GM21515 (cell line): Measurements from ENCODE around the gene UNKL.

ENCODE experiments used
- ATAC-seq: cut with Tn5 transposase; IDR thresholded peaks from one replicate; pipeline ENCODE4 v1.9.1; 2021; ENCODE audit not compliant: unreplicated experiment

UNKL gene

GRCh38 chr16:1431497-1432270, 17.2 kb upstream of the UNKL start:
- no peak for ATAC-seq

GRCh38 chr16:1430759-1431496, 16.4 kb upstream of the UNKL start, which contains the start of gene PERCC1:
Gene PERCC1, plus strand, starts transcription at chr16:1431078. Its CDS starts 1,516 bp downstream, at chr16:1432594.
- ATAC-seq = no peak

DNA sequence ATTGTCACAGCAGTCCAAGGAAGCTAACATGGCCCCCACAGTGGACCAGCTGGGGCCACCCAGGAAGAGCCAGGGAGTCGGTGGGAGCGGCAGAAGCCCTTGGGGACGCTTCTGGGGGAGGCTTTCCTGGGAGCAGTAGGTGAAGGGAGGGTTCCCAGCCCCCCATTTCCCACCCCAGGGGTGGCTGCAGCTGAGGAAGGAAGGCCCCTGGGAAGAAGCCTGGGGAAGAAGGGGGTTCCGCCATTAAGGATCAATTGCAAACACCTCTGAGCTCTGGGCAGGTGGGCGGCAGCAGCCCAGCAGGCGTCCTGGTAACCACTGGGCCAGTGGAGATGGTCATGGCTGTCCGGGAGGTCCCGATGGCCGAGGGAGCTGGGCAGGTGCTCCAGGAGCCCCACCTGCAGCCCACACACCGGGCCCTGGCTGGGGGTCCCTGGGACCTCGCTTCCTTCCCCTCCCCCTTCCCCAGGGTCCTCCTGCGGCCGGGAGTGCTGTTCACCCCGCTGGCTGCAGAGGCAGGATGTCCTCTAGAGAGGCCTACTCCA, 15.8 kb upstream of the UNKL start:
- ATAC-seq = no peak

DNA sequence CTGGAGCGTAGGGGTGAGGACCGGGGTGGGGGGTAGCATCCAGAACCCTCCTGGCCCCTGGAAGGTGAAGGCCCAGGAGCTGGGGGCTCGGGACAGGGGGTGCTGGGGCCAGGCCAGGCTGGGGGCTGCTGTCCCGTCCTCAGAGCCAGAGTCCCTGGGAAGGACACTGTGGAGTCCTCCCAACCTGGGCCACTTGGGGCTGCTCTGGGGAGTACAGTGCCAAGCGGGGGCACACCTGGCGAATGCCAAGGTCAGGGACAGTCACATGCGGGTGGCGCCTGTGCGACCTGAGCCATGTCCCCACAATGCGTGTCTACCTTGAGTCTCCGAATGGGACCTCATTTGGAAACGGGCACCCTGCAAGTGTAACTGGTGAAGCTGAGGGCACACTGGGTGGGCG, 15.1 kb upstream of the UNKL start:
- ATAC-seq = no peak

DNA sequence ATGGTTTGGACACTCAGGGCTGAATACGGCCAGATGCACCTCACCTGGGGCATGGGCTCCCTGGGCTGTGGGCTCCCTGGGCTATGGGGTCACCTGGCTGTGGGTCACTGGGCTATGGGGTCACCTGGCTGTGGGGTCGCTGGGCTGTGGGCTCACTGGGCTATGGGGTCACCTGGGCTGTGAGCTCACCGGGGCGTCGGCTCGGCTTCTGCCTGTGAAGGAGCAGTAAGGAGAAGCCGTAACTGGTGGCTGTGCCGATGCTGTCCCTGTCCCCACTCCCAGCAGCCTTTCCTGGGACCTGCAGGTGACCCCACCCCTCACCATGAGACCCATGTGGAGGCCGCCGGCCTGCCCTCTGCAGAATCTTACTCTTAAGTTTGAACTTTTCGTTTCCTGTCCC, 14.5 kb upstream of the UNKL start:
- ATAC-seq = no peak

- ATAC-seq = no peak
These were observed 14.0 kb upstream of the UNKL start for GRCh38 chr16:1428511-1428910.

- no peak for ATAC-seq
These were observed 13.3 kb upstream of the UNKL start for GRCh38 chr16:1427473-1428461.

- no peak for ATAC-seq
These were observed 12.4 kb upstream of the UNKL start for GRCh38 chr16:1426734-1427471.

DNA sequence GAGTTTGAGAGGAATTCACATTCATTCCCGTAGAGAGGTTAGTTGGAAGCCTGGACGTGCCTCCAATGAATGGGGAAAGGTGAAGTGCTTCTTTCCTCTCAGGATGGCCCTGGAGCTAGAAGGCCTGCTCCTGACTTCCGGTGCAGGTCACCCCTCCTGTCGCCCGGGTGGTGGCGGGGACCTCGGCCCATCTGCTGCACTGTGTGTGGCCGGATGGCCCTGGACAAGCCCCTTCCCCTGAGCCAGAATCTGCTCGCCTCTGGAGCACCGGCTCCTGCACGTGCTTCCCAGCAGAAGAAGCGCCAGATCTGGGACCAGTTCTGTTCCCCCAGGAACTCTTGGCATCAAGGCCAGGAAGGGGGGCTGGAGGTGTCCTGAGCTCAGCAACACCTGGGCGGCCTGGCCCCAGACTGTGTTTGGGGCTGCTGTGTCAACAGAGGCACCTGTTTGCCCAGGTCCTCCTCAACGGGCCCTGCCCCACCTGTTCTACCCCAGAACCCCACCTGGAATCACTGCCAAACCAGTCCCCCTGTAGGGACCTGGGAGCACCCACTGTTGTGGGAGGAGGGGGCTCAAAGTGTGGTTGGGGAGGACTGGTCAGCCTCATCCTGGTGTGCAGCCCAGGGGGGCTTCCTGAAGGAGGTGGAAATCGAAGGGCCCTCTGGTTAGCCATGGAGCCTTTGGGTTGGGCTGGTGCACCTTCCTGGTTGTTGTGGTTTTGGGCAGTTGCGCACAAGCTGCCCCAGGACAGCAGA, 11.3 kb upstream of the UNKL start:
- ATAC-seq = no peak

- ATAC-seq = no peak
These were observed 9.5 kb upstream of the UNKL start for GRCh38 chr16:1424028-1424427.

- no peak for ATAC-seq
These were observed 7.6 kb upstream of the UNKL start for GRCh38 chr16:1422076-1422475.

- ATAC-seq = no peak
These were observed 5.6 kb upstream of the UNKL start for GRCh38 chr16:1420111-1420539.

- ATAC-seq = no peak
These were observed 2.0 kb upstream of the UNKL start for GRCh38 chr16:1416521-1416941.

DNA sequence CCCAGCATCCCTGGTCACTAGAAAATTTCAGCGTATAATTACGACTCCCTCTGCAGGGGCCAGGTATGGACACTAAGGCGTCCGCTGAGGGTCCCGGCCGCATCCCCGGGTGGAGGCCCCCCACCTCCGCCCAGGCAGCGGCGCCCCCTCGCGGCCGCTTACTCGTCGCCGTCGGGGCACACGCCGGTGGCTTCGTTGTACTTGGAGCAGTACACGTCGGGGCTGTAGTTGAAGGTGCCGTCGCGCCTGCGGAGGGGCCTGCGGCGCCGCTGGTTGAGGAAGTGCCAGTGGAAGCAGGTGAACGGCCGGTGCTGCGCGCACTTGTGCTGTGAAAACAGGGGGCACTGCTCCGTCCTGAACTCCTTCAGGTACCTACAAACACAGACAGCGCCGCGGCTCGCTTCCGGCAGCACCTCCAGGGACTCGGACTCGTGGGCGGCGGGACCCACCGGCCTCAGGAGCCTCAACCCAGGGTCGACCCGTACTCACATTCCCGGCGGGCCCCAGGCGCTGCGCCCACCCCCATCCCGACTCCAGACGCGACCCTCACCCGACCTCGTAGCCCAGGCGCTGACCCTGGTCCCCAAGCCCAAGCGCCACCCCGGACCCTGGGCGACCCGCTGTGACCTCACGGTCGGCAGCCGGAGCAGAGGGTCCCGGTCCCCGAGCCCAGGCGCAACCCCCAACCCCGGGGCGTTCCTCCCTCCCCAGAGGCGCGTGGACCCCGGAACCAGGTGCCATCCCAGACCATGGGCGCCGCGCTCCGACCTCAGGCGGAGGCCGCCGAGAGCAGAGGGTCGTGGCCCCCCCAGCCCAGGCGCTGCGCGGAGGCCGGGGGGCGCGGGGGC, 596 bp downstream of the UNKL start:
- no peak for ATAC-seq

- no peak for ATAC-seq
These were observed 1.7 kb downstream of the UNKL start for GRCh38 chr16:1412847-1413246.

- ATAC-seq = peak; percentile 77
These were observed 6.2 kb downstream of the UNKL start for GRCh38 chr16:1408171-1408837.

DNA sequence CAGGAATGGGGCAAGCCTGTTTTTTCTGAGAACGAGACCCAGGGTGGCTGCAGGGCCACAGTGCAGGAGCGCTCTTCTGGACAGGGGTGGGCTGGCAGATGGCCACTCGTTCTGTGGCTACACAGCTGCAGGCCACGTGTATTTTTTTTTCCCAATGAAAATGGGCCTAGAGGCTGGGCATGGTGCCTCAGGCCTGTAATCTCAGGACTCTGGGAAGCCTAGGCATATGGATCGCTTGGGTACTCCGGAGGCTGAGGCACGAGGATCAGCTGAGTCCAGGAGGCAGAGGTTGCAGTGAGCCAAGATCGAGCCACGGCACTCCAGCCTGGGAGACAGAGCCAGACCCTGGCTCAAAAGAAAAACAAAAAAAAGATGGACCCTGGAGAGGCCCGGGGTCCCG, 6.8 kb downstream of the UNKL start:
- ATAC-seq = peak; percentile 6

DNA sequence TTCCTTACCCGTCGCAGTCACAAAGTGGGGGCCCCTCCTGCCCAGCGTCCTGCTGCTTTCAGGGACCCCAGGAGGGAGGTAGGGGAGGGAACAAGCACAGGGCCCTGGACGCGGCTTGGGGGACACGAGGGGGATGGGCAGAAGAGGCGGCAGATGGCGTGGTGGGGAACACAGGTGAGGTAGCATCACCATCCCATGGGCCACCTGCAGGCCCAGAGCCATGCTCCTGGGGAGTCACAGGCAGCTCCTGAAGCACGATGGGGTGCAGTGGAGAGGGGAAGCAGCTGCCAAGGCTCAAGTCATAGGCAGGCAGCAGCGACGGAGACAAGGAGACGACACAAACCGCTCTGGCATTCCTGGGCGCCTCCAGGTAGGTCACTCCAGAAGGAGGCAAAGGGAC, 10.8 kb downstream of the UNKL start:
- no peak for ATAC-seq
